ENCODE measurements around the gene NSMF. TPM values are rescaled to one million over a fixed set of nuclear protein-coding genes. Genes with fewer than 3 reads are reported as not detected.

NSMF gene
- total and polyA plus RNA-seq, 2 of the 8 experiments (the other 6 are each of a cell fraction or from before 2014, with no cell fraction given) = 56.7 to 65.1 TPM

- TF ChIP-seq BCL11A (IDR thresholded peaks at IDR 0.05; ENCODE audit: low read depth in 2 of 2, low read length in 2 of 2) = no peak
- TF ChIP-seq SRF (IDR thresholded peaks at IDR 0.05; ENCODE audit: low read depth, low read length) = no peak
- no peak for TF ChIP-seq BRCA1 (IDR thresholded peaks at IDR 0.05; ENCODE audit: low read depth, low read length)
- TF ChIP-seq PHF8 (conservative IDR thresholded peaks at IDR 0.05; ENCODE audit: low read depth, low read length) = no peak
Observed at GRCh38 chr9:137412431-137412830, 46.7 kb downstream of the NSMF start (continued).

Measured in H1 (cell line).